Activated CD8-positive, alpha-beta memory T cell treated with anti-CD3 and anti-CD28 coated beads, Interleukin-2, amount 50 U/mL, for 1 hour (primary cell): ENCODE data around the gene ACSM2A.
"Not testable (repeated sequence)": the region's sequence is repeated elsewhere in the genome, so short reads cannot be mapped to it uniquely, and the experiment has no call there.

Experiments
- DNase-seq: peaks from one replicate; pipeline ENCODE4 v3.0.0-alpha.2; 2020; ENCODE audit errors: extremely low read depth

The ACSM2A gene

GRCh38 chr16:20453633-20454032, 2.3 kb downstream of the ACSM2A start:
- DNase-seq, result not testable (repeated sequence)

- not testable (repeated sequence) for DNase-seq
These were observed 7.9 kb downstream of the ACSM2A start for GRCh38 chr16:20459227-20459626.

- DNase-seq, result not testable (repeated sequence)
These were observed 9.0 kb downstream of the ACSM2A start for GRCh38 chr16:20460313-20460712.

GRCh38 chr16:20468954-20469353, 17.6 kb downstream of the ACSM2A start:
- DNase-seq, result not testable (repeated sequence)

- DNase-seq, result not testable (repeated sequence)
These were observed 18.6 kb downstream of the ACSM2A start for GRCh38 chr16:20469930-20470329.

- not testable (repeated sequence) for DNase-seq
These were observed 19.4 kb downstream of the ACSM2A start for GRCh38 chr16:20470732-20471131.

- DNase-seq, result not testable (repeated sequence)
These were observed 25.9 kb downstream of the ACSM2A start for GRCh38 chr16:20477188-20477744.

- DNase-seq, result not testable (repeated sequence)
These were observed 32.7 kb downstream of the ACSM2A start for GRCh38 chr16:20483989-20484388.

- DNase-seq, result no peak
These were observed 33.4 kb downstream of the ACSM2A start for GRCh38 chr16:20484726-20485125.

GRCh38 chr16:20485408-20485807, 34.1 kb downstream of the ACSM2A start:
- DNase-seq, result no peak

GRCh38 chr16:20490994-20491393, 39.7 kb downstream of the ACSM2A start:
- not testable (repeated sequence) for DNase-seq

- DNase-seq, result not testable (repeated sequence)
These were observed 40.1 kb downstream of the ACSM2A start for GRCh38 chr16:20491448-20491847.

- no peak for DNase-seq
These were observed 53.1 kb downstream of the ACSM2A start for GRCh38 chr16:20504418-20504817.

- no peak for DNase-seq
These were observed 56.0 kb downstream of the ACSM2A start for GRCh38 chr16:20507280-20507679.

- DNase-seq, result no peak
These were observed 59.0 kb downstream of the ACSM2A start for GRCh38 chr16:20510323-20510722.

GRCh38 chr16:20515688-20516090, 64.4 kb downstream of the ACSM2A start:
- DNase-seq, result no peak

- no peak for DNase-seq
These were observed 65.8 kb downstream of the ACSM2A start for GRCh38 chr16:20517149-20517548.

GRCh38 chr16:20519231-20519630, 67.9 kb downstream of the ACSM2A start:
- no peak for DNase-seq

GRCh38 chr16:20520103-20520502, 68.8 kb downstream of the ACSM2A start:
- no peak for DNase-seq

GRCh38 chr16:20531795-20532194, 80.5 kb downstream of the ACSM2A start:
- not testable (repeated sequence) for DNase-seq

GRCh38 chr16:20532284-20532792, 81.0 kb downstream of the ACSM2A start:
- DNase-seq, result not testable (repeated sequence)

- DNase-seq, result not testable (repeated sequence)
These were observed 85.3 kb downstream of the ACSM2A start for GRCh38 chr16:20536669-20537068.
